ENCODE data around the gene DUSP1. TPM values are rescaled to one million over a fixed set of nuclear protein-coding genes. Genes with fewer than 3 reads are reported as not detected.

DUSP1 gene
- total RNA-seq, 1 donor from 2014 or later = 9.7 TPM

GRCh38 chr5:172770374-172770674 lies 671 bp downstream of the DUSP1 start:
- H3K4me3 Mint-ChIP-seq (ENCODE audit: low read depth) = peak overlapping the region; percentile 80
- H3K27ac Mint-ChIP-seq = peak overlapping the region; percentile 70
- H3K36me3 Mint-ChIP-seq (ENCODE audit: low read depth) = peaks cover 31% of the 10 kb centered on the region
- intact Hi-C loops (cut with micrococcal nuclease) = loop anchor here (2.0 to 5.0 kb wide), 2 partner anchors 162 to 286 kb away; partner anchors contain the start of gene CREBRF
- H3K4me1 Mint-ChIP-seq (ENCODE audit: low read depth) = peaks cover 43% of the 10 kb centered on the region
- H3K9me3 Mint-ChIP-seq = no peaks in the 10 kb centered on the region
- no peak for DNase-seq (ENCODE audit: low spot score)
- H3K27me3 Mint-ChIP-seq (ENCODE audit: low read depth) = no peaks in the 10 kb centered on the region

- Mint-ChIP-seq H3K27ac (peak overlapping the region; percentile 70), H3K9me3 (no peaks in the 10 kb centered on the region)
- DNase-seq (ENCODE audit: low spot score) = no peak
Measured at GRCh38 chr5:172769616-172770373, 1.2 kb downstream of the DUSP1 start.

DNA sequence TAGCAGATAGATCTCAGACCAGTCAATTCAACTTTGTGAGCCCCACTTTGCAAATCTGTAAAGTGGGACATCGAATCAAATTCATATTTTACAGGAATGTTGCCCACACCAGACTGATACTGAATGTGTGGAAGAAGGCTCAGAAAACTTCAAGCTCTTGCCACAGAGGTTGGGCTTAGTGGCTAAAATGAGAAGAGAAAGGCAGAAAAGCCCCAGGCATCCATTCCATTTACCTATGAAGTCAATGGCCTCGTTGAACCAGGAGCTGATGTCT lies 1.7 kb downstream of the DUSP1 start:
- H3K36me3 Mint-ChIP-seq (ENCODE audit: low read depth) = peaks cover 31% of the 10 kb centered on the region
- no peak overlapping the region for H3K27ac Mint-ChIP-seq
- no peak for DNase-seq (ENCODE audit: low spot score)
- H3K4me1 Mint-ChIP-seq (ENCODE audit: low read depth) = peaks cover 46% of the 10 kb centered on the region
- no peaks in the 10 kb centered on the region for H3K9me3 Mint-ChIP-seq
- peak overlapping the region; percentile 80 for H3K4me3 Mint-ChIP-seq (ENCODE audit: low read depth)
- intact Hi-C loops (cut with micrococcal nuclease) = loop anchor here (5.0 kb wide), 1 partner anchor 592 kb away; no protein-coding TSS in a partner anchor
- H3K27me3 Mint-ChIP-seq (ENCODE audit: low read depth) = no peaks in the 10 kb centered on the region

More at GRCh38 chr5:172769616-172770373, 1.2 kb downstream of the DUSP1 start:
- intact Hi-C loops (cut with micrococcal nuclease) = loop anchor here (2.0 to 5.0 kb wide), 3 partner anchors 163 to 592 kb away; partner anchors contain the start of gene CREBRF
- H3K27me3 Mint-ChIP-seq (ENCODE audit: low read depth) = no peaks in the 10 kb centered on the region
- H3K4me1 Mint-ChIP-seq (ENCODE audit: low read depth) = peaks cover 46% of the 10 kb centered on the region
- peaks cover 31% of the 10 kb centered on the region for H3K36me3 Mint-ChIP-seq (ENCODE audit: low read depth)
- H3K4me3 Mint-ChIP-seq (ENCODE audit: low read depth) = peak overlapping the region; percentile 80

DNA sequence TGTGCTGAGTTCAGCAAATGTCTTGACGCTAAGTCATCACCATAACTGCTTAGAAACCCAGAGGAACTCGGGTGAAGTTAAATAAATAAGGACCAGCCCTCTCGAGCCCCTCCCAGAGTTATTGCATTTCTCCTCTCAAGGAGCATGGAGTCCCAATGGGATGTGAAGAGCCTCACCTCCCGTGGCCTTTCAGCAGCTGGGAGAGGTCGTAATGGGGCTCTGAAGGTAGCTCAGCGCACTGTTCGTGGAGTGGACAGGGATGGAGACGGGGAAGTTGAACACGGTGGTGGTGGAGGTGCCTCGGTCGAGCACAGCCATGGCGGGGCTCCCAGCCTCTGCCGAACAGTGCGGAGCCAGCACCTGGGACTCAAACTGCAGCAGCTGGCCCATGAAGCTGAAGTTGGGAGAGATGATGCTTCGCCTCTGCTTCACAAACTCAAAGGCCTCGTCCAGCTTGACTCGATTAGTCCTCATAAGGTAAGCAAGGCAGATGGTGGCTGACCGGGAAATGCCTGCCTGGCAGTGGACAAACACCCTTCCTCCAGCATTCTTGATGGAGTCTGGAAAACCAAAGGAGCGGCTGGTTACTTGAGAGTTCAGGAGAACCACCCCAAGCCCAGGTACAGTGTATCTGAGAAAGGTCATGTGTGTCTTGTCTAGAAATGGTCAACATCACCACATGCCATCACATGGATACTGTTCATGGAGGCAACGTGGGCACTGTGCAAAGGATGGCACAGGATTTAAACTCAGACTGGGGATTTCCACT lies 2.2 kb downstream of the DUSP1 start:
- no peaks in the 10 kb centered on the region for H3K9me3 Mint-ChIP-seq
- H3K36me3 Mint-ChIP-seq (ENCODE audit: low read depth) = peaks cover 31% of the 10 kb centered on the region
- H3K27ac Mint-ChIP-seq = no peak overlapping the region
- peaks cover 44% of the 10 kb centered on the region for H3K4me1 Mint-ChIP-seq (ENCODE audit: low read depth)
- DNase-seq (ENCODE audit: low spot score) = no peak
- no peaks in the 10 kb centered on the region for H3K27me3 Mint-ChIP-seq (ENCODE audit: low read depth)
- intact Hi-C loops (cut with micrococcal nuclease) = loop anchor here (5.0 kb wide), 1 partner anchor 591 kb away; no protein-coding TSS in a partner anchor
- peak overlapping the region; percentile 80 for H3K4me3 Mint-ChIP-seq (ENCODE audit: low read depth)

- H3K36me3 Mint-ChIP-seq (ENCODE audit: low read depth) = peaks cover 31% of the 10 kb centered on the region
- intact Hi-C loops (cut with micrococcal nuclease) = loop anchor here (5.0 kb wide), 1 partner anchor 591 kb away; no protein-coding TSS in a partner anchor
- no peaks in the 10 kb centered on the region for H3K9me3 Mint-ChIP-seq
- H3K27ac Mint-ChIP-seq = no peak overlapping the region
- peak overlapping the region; percentile 6 for H3K4me3 Mint-ChIP-seq (ENCODE audit: low read depth)
- DNase-seq (ENCODE audit: low spot score) = no peak
- H3K4me1 Mint-ChIP-seq (ENCODE audit: low read depth) = peaks cover 38% of the 10 kb centered on the region
- H3K27me3 Mint-ChIP-seq (ENCODE audit: low read depth) = no peaks in the 10 kb centered on the region
Measured at GRCh38 chr5:172768098-172768572, 2.9 kb downstream of the DUSP1 start.

GRCh38 chr5:172766287-172767108 lies 4.5 kb downstream of the DUSP1 start:
- no peak overlapping the region for H3K4me3 Mint-ChIP-seq (ENCODE audit: low read depth)
- intact Hi-C loops (cut with micrococcal nuclease) = loop anchor here (5.0 kb wide), 1 partner anchor 589 kb away; no protein-coding TSS in a partner anchor
- H3K4me1 Mint-ChIP-seq (ENCODE audit: low read depth) = peaks cover 24% of the 10 kb centered on the region
- no peaks in the 10 kb centered on the region for H3K9me3 Mint-ChIP-seq
- H3K36me3 Mint-ChIP-seq (ENCODE audit: low read depth) = peaks cover 31% of the 10 kb centered on the region
- peak overlapping the region; percentile 39 for H3K27ac Mint-ChIP-seq
- H3K27me3 Mint-ChIP-seq (ENCODE audit: low read depth) = no peaks in the 10 kb centered on the region
- no peak for DNase-seq (ENCODE audit: low spot score)

DNA sequence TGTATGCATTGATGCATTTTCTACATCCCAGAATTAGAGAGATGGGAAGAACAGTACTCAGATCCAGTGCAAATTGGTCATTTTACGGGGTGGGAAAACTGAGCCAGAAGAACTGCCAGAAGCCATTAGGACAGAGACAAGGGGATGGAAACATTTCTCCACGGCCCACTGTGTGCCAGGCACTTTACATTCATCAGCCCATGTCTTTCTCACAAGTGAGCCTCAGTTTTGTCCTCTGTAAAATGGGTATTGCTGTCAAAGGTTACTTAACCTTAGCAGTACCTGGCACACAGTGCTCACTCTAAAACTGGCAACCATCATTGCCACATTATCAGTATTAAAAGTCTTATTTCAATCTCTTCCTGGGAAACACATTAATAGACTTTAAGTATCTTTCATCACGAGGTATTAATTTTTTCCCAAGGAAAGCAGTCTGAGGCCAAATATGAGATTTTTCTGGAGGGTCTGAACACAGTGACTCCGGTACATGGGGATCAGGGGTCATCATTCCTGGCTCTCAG lies 5.2 kb downstream of the DUSP1 start:
- Mint-ChIP-seq H3K4me3 (ENCODE audit: low read depth) (peak overlapping the region; percentile 79), H3K4me1 (ENCODE audit: low read depth) (peaks cover 23% of the 10 kb centered on the region), H3K36me3 (ENCODE audit: low read depth) (peaks cover 31% of the 10 kb centered on the region), H3K27me3 (ENCODE audit: low read depth) (peaks cover 5% of the 10 kb centered on the region), H3K9me3 (no peaks in the 10 kb centered on the region), H3K27ac (peak overlapping the region; percentile 87)
- no peak for DNase-seq (ENCODE audit: low spot score)
- intact Hi-C loops (cut with micrococcal nuclease) = loop anchor here (1.0 to 5.0 kb wide), 4 partner anchors 41 to 589 kb away; partner anchors contain the start of gene RPL26L1

DNA sequence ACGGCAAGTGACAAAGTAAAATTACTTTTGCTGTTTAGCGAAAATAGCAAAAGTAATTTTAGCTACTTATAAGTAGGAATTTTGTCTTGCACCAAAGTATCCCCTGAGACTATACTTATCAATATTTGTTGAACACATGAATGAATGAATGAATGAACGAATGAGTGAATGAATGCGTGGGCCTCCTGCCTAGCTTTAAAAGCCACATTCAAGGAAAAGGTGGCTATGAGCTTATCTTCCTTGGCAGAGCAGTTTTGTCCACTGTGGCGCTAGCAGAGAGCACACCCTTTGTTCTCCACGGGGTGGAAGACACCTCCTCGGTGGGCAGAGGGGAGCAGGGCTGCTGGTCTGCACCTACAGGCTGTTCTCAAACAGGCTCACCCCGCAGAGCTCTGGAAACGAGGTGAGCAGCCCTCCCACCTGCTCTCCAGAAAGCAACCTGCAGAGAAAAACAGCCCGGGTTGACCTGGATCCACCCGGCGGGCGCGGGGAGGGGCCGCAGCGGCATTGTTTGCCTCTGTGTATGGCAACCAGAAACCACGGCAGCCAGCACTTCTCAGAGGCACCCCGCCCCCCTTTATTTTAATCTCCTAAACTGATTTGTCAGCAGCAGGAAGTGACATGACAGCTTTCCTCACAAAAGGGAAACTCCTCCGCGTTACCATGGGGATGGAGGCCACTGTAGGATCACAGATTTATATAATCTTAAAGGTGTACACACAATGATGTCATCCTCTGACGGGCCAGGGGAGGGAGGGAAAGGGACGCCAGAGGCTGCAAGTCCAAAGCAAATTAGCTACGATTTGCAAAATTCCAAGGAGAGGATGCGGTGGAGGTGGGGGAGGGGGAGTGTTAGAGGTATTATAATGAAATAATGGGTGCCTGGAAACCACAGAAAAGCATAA lies 5.9 kb downstream of the DUSP1 start:
- Mint-ChIP-seq H3K4me3 (ENCODE audit: low read depth) (peak overlapping the region; percentile 79), H3K4me1 (ENCODE audit: low read depth) (peaks cover 21% of the 10 kb centered on the region), H3K27ac (peak overlapping the region; percentile 87), H3K27me3 (ENCODE audit: low read depth) (peaks cover 5% of the 10 kb centered on the region), H3K9me3 (no peaks in the 10 kb centered on the region), H3K36me3 (ENCODE audit: low read depth) (peaks cover 30% of the 10 kb centered on the region)
- intact Hi-C loops (cut with micrococcal nuclease) = loop anchor here (1.0 to 5.0 kb wide), 4 partner anchors 42 to 588 kb away; partner anchors contain the start of gene RPL26L1
- peak; percentile 95 for DNase-seq (ENCODE audit: low spot score)

- Mint-ChIP-seq H3K9me3 (no peaks in the 10 kb centered on the region), H3K4me1 (ENCODE audit: low read depth) (peaks cover 16% of the 10 kb centered on the region), H3K27me3 (ENCODE audit: low read depth) (peaks cover 9% of the 10 kb centered on the region), H3K27ac (no peak overlapping the region), H3K36me3 (ENCODE audit: low read depth) (peaks cover 12% of the 10 kb centered on the region), H3K4me3 (ENCODE audit: low read depth) (no peak overlapping the region)
- DNase-seq (ENCODE audit: low spot score) = no peak
- intact Hi-C loops (cut with micrococcal nuclease) = no loop called here
Measured at GRCh38 chr5:172763120-172763464, 7.9 kb downstream of the DUSP1 start.

- DNase-seq (ENCODE audit: low spot score) = no peak
- peaks cover 9% of the 10 kb centered on the region for H3K27me3 Mint-ChIP-seq (ENCODE audit: low read depth)
- peaks cover 7% of the 10 kb centered on the region for H3K36me3 Mint-ChIP-seq (ENCODE audit: low read depth)
- peaks cover 16% of the 10 kb centered on the region for H3K4me1 Mint-ChIP-seq (ENCODE audit: low read depth)
- no peaks in the 10 kb centered on the region for H3K9me3 Mint-ChIP-seq
- H3K4me3 Mint-ChIP-seq (ENCODE audit: low read depth) = no peak overlapping the region
- intact Hi-C loops (cut with micrococcal nuclease) = no loop called here
- H3K27ac Mint-ChIP-seq = no peak overlapping the region
Measured at GRCh38 chr5:172762214-172763119, 8.5 kb downstream of the DUSP1 start.

- no peak overlapping the region for H3K4me3 Mint-ChIP-seq (ENCODE audit: low read depth)
- H3K27ac Mint-ChIP-seq = no peak overlapping the region
- H3K27me3 Mint-ChIP-seq (ENCODE audit: low read depth) = peaks cover 9% of the 10 kb centered on the region
- peaks cover 14% of the 10 kb centered on the region for H3K4me1 Mint-ChIP-seq (ENCODE audit: low read depth)
- H3K9me3 Mint-ChIP-seq = no peaks in the 10 kb centered on the region
- no peaks in the 10 kb centered on the region for H3K36me3 Mint-ChIP-seq (ENCODE audit: low read depth)
- DNase-seq (ENCODE audit: low spot score) = no peak
- intact Hi-C loops (cut with micrococcal nuclease) = no loop called here
Measured at GRCh38 chr5:172760959-172761358, 10.0 kb downstream of the DUSP1 start.
